ENCODE results near the gene RAPSN.

The RAPSN gene

GRCh38 chr11:47464483-47464882, 15.5 kb upstream of the RAPSN start:
- DNase-seq, result no peak

GRCh38 chr11:47461876-47462275, 12.9 kb upstream of the RAPSN start:
- DNase-seq, result no peak

- DNase-seq, result no peak
Measured at GRCh38 chr11:47460571-47461235, 11.8 kb upstream of the RAPSN start.

- DNase-seq, result peak; percentile 62 to 69
Measured at GRCh38 chr11:47454258-47454671, 5.3 kb upstream of the RAPSN start.

GRCh38 chr11:47453365-47453764, 4.4 kb upstream of the RAPSN start:
- DNase-seq, result no peak

GRCh38 chr11:47451990-47452389, 3.1 kb upstream of the RAPSN start:
- no peak for DNase-seq

GRCh38 chr11:47451436-47451835, 2.5 kb upstream of the RAPSN start:
- no peak for DNase-seq

- no peak for DNase-seq
Measured at GRCh38 chr11:47449541-47449940, 605 bp upstream of the RAPSN start.

GRCh38 chr11:47447906-47448305, 1.0 kb downstream of the RAPSN start:
- DNase-seq, result no peak

GRCh38 chr11:47446833-47447232, 2.1 kb downstream of the RAPSN start:
- DNase-seq, result no peak

- no peak for DNase-seq
Measured at GRCh38 chr11:47445840-47446239, 3.1 kb downstream of the RAPSN start.

- DNase-seq, result no peak
Measured at GRCh38 chr11:47443817-47444216, 5.1 kb downstream of the RAPSN start.

GRCh38 chr11:47443028-47443700, 5.8 kb downstream of the RAPSN start:
- no peak for DNase-seq

GRCh38 chr11:47442514-47442913, 6.4 kb downstream of the RAPSN start:
- no peak for DNase-seq

GRCh38 chr11:47441421-47441820, 7.5 kb downstream of the RAPSN start:
- DNase-seq, result no peak

- DNase-seq, result no peak
Measured at GRCh38 chr11:47440054-47440476, 8.9 kb downstream of the RAPSN start.

GRCh38 chr11:47438721-47439120, 10.2 kb downstream of the RAPSN start:
- no peak for DNase-seq

- no peak for DNase-seq
Measured at GRCh38 chr11:47437746-47438418, 11.1 kb downstream of the RAPSN start.

GRCh38 chr11:47437218-47437745, 11.7 kb downstream of the RAPSN start:
- no peak for DNase-seq

- DNase-seq, result no peak
Measured at GRCh38 chr11:47436726-47437125, 12.2 kb downstream of the RAPSN start.

- no peak for DNase-seq
Measured at GRCh38 chr11:47435687-47436086, 13.2 kb downstream of the RAPSN start.

GRCh38 chr11:47434011-47434786, 14.7 kb downstream of the RAPSN start:
- no peak for DNase-seq

- DNase-seq, result no peak
Measured at GRCh38 chr11:47433157-47433556, 15.8 kb downstream of the RAPSN start.

All from activated CD4-positive, alpha-beta T cell treated with anti-CD3 and anti-CD28 coated beads, Interleukin-2, amount 50 U/mL, for 48 hours (primary cell).